ENCODE data around the gene LPCAT2.

The LPCAT2 gene

GRCh38 chr16:55491691-55492090, 17.2 kb upstream of the LPCAT2 start:
- H3K9me3 ChIP-seq: no peaks in the 10 kb centered on the region
- TF ChIP-seq CTCF (IDR thresholded peaks at IDR 0.05): no peak
- no peaks in the 10 kb centered on the region for H3K36me3 ChIP-seq
- H3K4me1 ChIP-seq (ENCODE audit: control insufficient read depth in 1 of 2, insufficient read depth in 1 of 2, low read depth in 1 of 2, low read length in 1 of 2): no peaks in the 10 kb centered on the region
- H3K27me3 ChIP-seq: peaks cover 4% of the 10 kb centered on the region
- H3K4me3 ChIP-seq (ENCODE audit: low read depth in 1 of 2, low read length in 1 of 2): no peak overlapping the region
- no peak overlapping the region for H3K27ac ChIP-seq

- no peak for TF ChIP-seq CTCF (IDR thresholded peaks at IDR 0.05)
- Histone ChIP-seq H3K4me1 (ENCODE audit: control insufficient read depth in 1 of 2, insufficient read depth in 1 of 2, low read depth in 1 of 2, low read length in 1 of 2) (peaks cover 0 to 3% of the 10 kb centered on the region in 2 experiments), H3K36me3 (no peaks in the 10 kb centered on the region), H3K27ac (no peak overlapping the region), H3K27me3 (peaks cover 8% of the 10 kb centered on the region), H3K9me3 (no peaks in the 10 kb centered on the region), H3K4me3 (ENCODE audit: low read depth in 1 of 2, low read length in 1 of 2) (no peak overlapping the region)
Observed at GRCh38 chr16:55492756-55493380, 16.0 kb upstream of the LPCAT2 start.

GRCh38 chr16:55494994-55495421, 13.9 kb upstream of the LPCAT2 start:
- Histone ChIP-seq H3K9me3 (no peaks in the 10 kb centered on the region), H3K27ac (no peak overlapping the region), H3K4me1 (ENCODE audit: control insufficient read depth in 1 of 2, insufficient read depth in 1 of 2, low read depth in 1 of 2, low read length in 1 of 2) (peaks cover 0 to 4% of the 10 kb centered on the region in 2 experiments), H3K27me3 (peaks cover 8% of the 10 kb centered on the region), H3K4me3 (ENCODE audit: low read depth in 1 of 2, low read length in 1 of 2) (no peak overlapping the region), H3K36me3 (no peaks in the 10 kb centered on the region)
- no peak for TF ChIP-seq CTCF (IDR thresholded peaks at IDR 0.05)

GRCh38 chr16:55495616-55496289, 13.1 kb upstream of the LPCAT2 start:
- Histone ChIP-seq H3K4me3 (ENCODE audit: low read depth in 1 of 2, low read length in 1 of 2) (no peak overlapping the region), H3K27me3 (peaks cover 8% of the 10 kb centered on the region), H3K27ac (no peak overlapping the region), H3K9me3 (no peaks in the 10 kb centered on the region), H3K36me3 (no peaks in the 10 kb centered on the region), H3K4me1 (ENCODE audit: control insufficient read depth in 1 of 2, insufficient read depth in 1 of 2, low read depth in 1 of 2, low read length in 1 of 2) (peaks cover 0 to 9% of the 10 kb centered on the region in 2 experiments)
- no peak for TF ChIP-seq CTCF (IDR thresholded peaks at IDR 0.05)

- Histone ChIP-seq H3K4me3 (ENCODE audit: low read depth in 1 of 2, low read length in 1 of 2) (no peak overlapping the region), H3K4me1 (ENCODE audit: control insufficient read depth in 1 of 2, insufficient read depth in 1 of 2, low read depth in 1 of 2, low read length in 1 of 2) (peaks cover 0 to 9% of the 10 kb centered on the region in 2 experiments), H3K36me3 (no peaks in the 10 kb centered on the region), H3K27me3 (peaks cover 8% of the 10 kb centered on the region), H3K9me3 (no peaks in the 10 kb centered on the region), H3K27ac (no peak overlapping the region)
- TF ChIP-seq CTCF (IDR thresholded peaks at IDR 0.05): no peak
Observed at GRCh38 chr16:55496509-55497145, 12.2 kb upstream of the LPCAT2 start.

Measured in neutrophil (primary cell).